ENCODE data around the gene MME.

MME gene

GRCh38 chr3:155079746-155080487 is at the start of gene MME:
TSS of gene MME (plus strand) at chr3:155080319. CDS start at chr3:155084168, 3,849 bp downstream.
- peak; percentile 69 for DNase-seq (ENCODE audit: low read depth)

- no peak for DNase-seq (ENCODE audit: low read depth)
Observed at GRCh38 chr3:155031186-155031585, 48.9 kb upstream of the MME start.

GRCh38 chr3:155032918-155033317 is 47.2 kb upstream of the MME start:
- no peak for DNase-seq (ENCODE audit: low read depth)

- no peak for DNase-seq (ENCODE audit: low read depth)
Observed at GRCh38 chr3:155034786-155035185, 45.3 kb upstream of the MME start.

- no peak for DNase-seq (ENCODE audit: low read depth)
Observed at GRCh38 chr3:155035553-155035952, 44.6 kb upstream of the MME start.

- DNase-seq (ENCODE audit: low read depth) = no peak
Observed at GRCh38 chr3:155037508-155038202, 42.5 kb upstream of the MME start.

GRCh38 chr3:155038203-155038554 is 41.9 kb upstream of the MME start:
- no peak for DNase-seq (ENCODE audit: low read depth)

GRCh38 chr3:155046935-155047334 is 33.2 kb upstream of the MME start:
- no peak for DNase-seq (ENCODE audit: low read depth)

- no peak for DNase-seq (ENCODE audit: low read depth)
Observed at GRCh38 chr3:155047672-155048071, 32.4 kb upstream of the MME start.

- no peak for DNase-seq (ENCODE audit: low read depth)
Observed at GRCh38 chr3:155049959-155050358, 30.2 kb upstream of the MME start.

- DNase-seq (ENCODE audit: low read depth) = no peak
Observed at GRCh38 chr3:155052470-155052869, 27.6 kb upstream of the MME start.

- no peak for DNase-seq (ENCODE audit: low read depth)
Observed at GRCh38 chr3:155053756-155054155, 26.4 kb upstream of the MME start.

GRCh38 chr3:155064920-155065319 is 15.2 kb upstream of the MME start:
- DNase-seq (ENCODE audit: low read depth) = no peak

GRCh38 chr3:155065537-155065936 is 14.6 kb upstream of the MME start:
- DNase-seq (ENCODE audit: low read depth) = peak; percentile 69

GRCh38 chr3:155069729-155070128 is 10.4 kb upstream of the MME start:
- DNase-seq (ENCODE audit: low read depth) = peak; percentile 73

GRCh38 chr3:155070316-155070715 is 9.8 kb upstream of the MME start:
- peak; percentile 39 for DNase-seq (ENCODE audit: low read depth)

- peak; percentile 97 for DNase-seq (ENCODE audit: low read depth)
Observed at GRCh38 chr3:155070932-155071387, 9.2 kb upstream of the MME start.

GRCh38 chr3:155075200-155075599 is 4.9 kb upstream of the MME start:
- DNase-seq (ENCODE audit: low read depth) = no peak

GRCh38 chr3:155076888-155077287 is 3.2 kb upstream of the MME start:
- DNase-seq (ENCODE audit: low read depth) = no peak

- DNase-seq (ENCODE audit: low read depth) = peak; percentile 20
Observed at GRCh38 chr3:155078711-155079467, 1.2 kb upstream of the MME start.

GRCh38 chr3:155079468-155079745 is 712 bp upstream of the MME start:
- no peak for DNase-seq (ENCODE audit: low read depth)

GRCh38 chr3:155080692-155081091 is 573 bp downstream of the MME start:
- peak; percentile 15 for DNase-seq (ENCODE audit: low read depth)

GRCh38 chr3:155083313-155083905 is 3.3 kb downstream of the MME start:
- DNase-seq (ENCODE audit: low read depth) = no peak
